ENCODE results near the gene HOXC9.

The HOXC9 gene

DNA sequence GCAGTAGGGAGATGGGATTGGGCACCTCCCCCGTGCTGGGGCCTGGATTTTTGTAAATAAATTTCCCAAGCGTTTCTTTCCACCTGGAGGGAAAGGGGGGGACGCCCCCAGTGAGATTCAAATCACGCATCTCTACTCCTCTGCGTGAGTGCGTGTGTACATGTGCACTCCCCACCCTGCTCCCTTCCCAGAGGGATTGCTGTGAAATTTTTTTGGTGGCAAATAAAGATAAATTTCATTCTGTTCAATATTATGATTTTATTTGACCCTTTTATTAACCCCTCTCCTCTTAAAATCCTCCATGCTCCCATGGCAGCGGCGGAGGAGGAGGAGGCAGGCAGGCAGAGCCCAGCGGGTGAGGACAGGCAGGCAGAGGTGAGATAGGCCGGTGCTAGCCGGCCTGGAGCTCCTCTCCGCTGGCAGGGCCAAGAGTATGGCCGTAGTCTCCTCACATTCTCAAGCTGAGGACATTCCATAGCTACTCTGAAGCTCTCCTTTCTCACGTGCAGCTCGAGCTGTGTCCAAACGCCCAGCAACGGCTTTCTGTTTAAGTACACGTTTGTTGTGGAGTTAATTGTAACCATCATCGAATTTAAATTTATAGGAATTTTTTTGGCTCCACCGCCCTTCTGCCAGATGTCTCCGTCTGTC, 23.7 kb upstream of the HOXC9 start:
- FAIRE-seq = no peak

DNA sequence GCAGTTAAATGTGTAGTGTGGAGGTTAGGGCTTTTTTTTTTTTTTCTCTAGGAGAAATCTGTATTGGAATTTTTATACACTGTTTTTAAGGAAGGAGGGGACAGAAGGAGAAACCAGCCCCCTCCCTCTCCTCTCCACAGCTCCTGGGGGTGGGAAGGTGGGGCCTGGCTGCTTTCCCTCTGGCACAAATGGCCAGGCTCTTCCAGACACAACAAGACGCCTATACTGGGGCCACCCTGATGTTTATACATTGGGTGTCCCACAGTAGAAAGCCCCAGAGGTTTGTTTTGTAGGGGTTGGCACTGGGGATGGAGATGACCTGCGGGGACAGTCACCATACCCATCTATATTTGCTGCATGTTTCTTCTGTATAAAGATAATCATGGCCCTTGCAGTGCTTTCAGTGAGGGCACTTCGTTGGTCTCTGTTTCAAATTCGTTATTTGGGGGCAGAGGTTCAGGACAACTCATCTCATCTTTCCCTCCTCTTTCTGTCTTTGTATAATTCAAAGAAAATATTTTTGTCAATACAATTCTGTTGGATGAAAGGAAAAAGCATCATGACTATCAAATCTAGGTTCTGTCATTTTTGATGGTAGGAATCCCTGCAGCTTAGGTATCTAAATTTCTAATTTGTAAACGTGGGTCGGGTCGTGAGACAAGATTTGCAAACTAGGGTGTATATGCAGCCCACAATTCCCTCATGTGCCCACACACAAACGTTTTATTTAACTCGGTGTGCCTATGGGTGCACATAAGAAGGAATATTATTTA, 23.0 kb upstream of the HOXC9 start:
- FAIRE-seq = no peak

DNA sequence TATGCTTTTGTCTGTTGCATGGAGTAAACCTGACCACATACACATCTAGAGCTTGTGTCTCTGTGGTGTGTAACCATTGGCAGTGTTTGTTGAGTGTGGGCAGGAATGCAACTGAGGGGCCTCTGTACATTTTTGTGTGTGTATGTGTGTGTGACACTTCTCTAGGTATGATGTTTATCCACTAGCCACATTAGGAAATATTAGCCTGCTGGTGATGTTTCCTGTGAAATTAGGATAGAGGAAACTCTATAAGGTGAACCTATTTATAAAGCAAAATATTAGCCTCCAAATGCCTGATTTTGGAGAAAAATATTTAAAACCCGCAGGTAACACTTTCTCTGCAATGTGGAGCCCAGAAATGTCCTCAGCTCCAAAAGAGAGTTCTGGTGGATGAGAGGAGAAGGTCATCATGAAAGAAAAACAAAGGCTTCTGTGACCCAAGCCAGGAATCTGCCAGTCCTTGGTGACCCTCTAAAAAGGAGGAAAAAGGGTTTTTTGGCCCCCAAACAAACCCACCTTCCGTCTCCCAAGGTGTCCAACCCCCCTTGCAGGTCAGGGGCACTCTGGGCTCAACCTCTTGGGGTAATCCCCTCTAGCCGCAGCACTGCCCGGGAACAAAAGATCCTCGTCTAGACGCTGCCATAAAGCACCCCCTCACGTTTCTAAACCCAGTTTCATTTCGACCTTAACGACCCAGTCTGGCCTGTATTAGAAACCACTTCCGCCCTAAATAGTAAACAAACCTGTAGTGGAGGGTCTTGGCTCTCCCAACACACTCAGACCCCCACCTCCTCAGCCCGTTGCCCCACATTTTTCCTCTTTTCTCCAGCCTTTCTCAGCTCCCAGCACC, 22.1 kb upstream of the HOXC9 start:
- FAIRE-seq = no peak

DNA sequence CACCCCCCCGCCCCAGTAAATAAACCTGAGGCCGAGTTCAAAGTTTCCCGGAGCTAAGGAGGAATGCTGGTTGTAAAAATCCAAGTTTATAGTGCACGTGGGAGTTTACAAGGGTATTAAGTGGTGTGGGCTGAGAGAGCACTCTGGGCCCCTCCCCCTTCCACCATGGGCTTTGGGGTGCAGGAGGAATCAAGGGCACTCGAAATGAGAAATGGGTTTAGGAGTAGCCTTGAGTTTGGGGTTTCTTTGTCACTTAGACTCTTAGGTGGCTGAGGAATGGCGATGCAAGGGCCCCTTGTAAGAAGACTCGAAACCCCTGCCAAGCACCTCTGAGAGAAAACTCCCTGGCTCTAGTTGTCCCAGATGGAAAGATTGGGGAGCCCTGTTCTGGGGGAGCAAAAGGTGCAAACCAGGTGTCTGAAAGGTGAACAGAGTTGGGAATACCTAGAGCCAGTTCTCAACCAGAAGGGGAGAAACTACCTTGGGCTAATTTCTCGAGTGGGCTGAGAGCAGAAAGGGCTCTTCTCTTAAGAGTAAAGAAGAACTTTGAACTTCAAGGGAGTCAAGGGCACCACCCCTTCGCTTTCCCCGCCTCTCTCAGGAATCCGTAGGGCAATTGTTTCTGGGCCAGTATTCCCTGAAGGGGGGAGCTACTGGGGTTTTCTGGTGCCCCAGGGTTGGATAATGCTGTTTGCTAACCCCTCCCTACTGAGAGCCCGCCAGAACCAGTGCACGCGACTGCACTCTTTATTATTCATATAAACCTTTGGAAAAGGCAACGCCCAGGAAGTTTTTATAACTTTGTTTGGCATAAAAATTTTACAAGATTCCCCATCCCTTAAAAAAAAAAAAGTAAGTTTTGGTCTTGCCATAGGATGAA, 21.2 kb upstream of the HOXC9 start:
- FAIRE-seq = no peak

DNA sequence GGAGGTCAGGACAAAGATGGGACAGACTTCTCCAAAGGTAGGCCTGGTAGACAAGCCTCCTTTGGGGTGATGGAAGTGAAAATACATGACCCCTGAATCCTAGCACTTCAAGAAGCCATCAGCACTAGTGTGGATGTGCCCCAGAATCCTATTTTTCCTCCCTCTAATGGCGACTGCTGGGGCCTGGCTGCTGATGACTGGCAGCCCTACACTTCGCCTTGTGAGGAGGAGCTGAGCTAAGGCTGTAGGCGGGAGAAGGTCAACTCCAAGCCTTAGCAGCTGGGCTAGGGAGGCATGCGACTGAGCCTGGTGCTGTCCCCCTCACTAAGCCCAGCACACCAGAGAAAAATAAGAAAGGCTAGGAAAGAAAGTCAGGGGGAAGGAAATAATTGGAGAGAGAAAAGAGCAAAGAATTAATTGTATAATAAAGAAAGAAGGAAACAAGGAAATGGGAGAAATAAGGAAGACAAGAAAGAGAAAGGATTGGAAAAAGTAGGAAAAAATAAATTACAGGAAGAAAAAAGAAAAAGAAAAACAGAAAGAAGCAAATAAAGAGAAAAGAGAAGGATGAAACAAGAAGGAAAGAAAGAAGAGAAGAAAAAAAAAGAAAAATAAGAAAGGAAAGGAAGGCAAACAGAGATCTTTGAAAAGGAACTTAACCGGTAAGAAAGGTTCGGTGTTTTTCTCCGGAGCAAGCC, 19.7 kb upstream of the HOXC9 start:
- FAIRE-seq = no peak

DNA sequence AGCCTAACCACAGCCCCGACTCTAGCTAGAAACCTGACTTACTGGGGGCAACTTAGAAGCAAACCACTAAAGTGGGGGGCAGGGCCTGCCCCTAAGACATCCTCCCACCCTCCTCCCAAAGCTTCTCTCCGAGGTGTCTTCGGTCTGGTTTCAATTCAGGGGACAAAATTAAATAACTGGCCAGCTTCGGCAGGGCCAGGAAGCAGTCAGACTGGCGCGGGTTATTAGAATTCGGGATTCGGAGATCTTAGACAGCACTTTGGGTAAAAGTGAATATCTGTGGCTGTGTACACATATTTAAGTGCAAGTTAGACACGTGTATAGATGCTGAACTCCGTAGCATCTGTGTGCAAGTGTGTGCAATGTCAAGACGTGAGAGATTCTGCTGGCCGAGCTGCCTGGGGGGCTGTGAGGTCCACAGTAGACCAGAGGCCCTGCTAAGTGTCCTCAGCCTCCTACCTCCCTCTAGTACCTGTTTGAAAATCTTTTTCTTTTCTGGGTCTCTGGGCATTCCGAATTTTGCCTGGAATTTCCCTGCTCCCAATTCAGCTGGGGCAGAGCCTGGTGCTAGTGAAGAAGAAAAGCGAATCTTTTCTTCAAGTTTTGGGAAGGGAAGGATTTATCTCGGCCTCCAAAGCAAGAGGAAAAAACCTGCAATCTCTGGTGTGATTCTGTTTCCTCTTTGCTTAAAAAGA, 19.0 kb upstream of the HOXC9 start:
- no peak for FAIRE-seq

DNA sequence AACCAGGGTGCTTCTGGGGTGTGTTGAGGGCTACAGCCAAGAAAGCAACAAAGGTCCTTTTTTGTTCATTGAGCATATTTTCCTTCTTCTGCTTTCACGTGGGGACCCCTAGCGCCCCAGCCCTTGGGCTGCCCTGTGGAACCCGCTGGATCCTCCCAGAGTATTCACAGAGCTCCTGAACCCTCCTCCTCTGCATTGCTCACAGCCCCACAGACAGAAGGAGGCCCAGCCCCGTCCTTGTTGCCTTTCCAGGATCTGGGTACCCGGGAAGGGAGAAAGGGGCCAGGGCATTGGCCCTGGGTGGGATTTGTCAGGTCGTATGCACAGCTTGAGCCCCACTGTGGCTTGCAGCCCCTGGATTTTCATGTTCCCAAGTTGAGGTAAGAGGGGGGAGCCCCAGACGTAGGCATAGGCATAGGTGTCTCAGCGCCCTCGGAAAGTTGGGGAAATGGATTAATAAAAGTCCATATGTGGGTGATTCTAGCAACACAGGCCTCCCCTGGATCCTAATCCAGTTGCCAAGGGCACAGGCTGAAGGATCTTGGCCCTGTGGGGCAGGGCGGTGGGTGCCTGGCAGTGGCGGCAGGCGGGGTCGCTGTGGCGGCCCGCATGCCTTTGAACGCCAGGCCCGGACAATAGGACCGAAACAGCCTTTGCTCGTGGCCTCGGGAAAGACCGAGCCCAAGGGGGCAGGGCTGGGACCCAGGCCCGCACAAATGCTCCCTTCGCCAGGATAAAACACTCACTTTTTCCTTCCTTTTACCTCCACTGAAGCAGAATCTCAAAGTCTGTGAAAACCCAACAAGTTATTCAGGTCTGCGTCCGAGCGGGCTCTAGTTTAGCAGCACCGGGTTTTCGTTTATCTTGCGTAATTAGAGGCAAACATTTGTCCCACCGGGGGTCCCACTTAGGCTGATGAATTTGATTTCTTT, 18.1 kb upstream of the HOXC9 start:
- FAIRE-seq = no peak

DNA sequence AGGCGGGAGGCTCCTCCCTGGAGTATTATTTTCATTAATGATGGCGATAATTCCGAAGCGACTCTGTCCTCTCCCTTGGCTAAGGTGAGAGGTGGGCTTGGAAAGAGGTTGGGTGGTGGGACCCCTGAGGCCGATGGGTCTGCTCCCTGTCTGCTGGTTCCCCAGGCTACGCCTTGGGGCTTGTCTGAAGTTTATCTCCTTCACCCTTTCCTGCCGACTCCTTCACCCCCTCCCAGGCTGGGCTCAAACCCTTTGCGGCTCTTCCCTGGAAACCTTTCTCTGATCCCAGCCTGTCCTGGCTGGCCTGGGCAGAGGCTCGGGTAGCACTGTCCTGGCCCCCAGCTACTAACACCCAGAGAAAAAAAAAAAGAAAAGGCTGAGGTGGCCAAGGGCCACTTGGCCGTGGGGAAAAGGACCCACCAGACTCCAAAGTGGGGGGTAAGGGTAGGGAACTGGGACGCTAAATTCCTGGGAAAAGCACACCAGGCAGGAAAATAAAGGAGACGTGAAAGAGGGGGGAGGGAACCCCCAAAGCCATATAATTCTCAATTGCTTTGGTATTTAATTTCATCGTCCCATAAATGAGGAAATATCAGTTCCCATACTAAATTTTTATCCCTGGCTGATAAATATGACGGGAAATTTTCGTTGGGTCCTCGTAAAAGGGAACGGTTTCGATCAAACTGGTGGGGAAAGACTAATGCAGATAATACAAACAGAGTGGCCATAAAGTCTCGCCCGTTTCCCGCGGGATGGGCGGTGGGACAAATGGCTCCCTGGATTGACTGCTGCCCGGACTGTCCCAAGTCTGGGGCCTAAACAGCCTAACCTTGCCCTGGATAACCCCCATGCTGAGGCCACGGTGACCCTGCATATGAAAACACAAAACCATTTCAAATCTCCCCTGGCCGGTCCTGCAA, 17.1 kb upstream of the HOXC9 start:
- FAIRE-seq = no peak

DNA sequence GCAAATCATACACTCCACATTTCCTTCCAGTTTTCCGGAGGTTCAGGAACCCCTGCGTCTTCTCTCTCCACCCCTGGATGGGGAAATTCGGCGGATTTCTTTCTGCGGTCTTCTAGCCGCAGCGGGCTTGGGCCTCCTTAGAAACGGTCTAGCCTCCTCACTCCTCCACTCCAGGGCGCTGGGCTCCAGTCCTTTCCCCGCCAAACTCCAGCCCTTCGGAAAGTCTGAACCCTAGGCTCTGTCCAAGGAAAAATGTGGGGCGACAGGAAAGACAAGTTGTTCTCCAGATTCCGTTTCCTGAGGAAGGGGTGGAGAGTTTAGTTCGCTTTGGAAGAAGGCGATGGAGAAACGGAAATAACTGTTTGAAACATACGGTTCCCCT, 16.4 kb upstream of the HOXC9 start:
- no peak for FAIRE-seq

DNA sequence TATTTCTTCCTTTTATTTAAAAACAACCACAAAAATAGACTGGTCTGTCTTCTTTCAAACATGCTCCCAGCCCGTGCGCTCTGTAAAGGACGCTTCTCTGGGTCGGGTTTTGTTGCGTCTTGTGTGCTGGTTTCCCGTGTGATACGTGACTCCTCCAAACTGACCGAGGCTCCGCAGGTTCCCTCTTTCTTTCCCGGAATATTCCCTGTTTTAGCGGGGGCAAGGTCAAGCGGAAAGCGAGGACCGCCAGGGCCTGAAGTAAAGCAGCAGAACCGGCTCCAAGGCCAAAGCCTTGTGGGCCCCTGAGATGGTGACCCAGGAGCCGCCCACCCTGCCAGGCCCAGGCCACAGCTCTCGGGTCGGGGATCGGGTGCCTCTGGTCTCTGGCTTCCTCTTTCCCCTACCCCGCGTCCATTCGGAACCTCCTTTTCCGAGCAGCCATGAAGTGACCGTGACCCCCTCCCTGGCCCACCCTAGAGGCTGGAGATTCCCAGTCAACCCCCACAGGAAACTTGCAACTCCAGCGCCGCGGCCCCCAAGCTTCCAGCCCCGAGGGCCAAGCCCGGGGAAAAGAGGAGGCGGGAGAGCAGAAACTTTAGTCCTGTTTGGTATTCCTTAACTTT, 15.9 kb upstream of the HOXC9 start:
- no peak for FAIRE-seq

DNA sequence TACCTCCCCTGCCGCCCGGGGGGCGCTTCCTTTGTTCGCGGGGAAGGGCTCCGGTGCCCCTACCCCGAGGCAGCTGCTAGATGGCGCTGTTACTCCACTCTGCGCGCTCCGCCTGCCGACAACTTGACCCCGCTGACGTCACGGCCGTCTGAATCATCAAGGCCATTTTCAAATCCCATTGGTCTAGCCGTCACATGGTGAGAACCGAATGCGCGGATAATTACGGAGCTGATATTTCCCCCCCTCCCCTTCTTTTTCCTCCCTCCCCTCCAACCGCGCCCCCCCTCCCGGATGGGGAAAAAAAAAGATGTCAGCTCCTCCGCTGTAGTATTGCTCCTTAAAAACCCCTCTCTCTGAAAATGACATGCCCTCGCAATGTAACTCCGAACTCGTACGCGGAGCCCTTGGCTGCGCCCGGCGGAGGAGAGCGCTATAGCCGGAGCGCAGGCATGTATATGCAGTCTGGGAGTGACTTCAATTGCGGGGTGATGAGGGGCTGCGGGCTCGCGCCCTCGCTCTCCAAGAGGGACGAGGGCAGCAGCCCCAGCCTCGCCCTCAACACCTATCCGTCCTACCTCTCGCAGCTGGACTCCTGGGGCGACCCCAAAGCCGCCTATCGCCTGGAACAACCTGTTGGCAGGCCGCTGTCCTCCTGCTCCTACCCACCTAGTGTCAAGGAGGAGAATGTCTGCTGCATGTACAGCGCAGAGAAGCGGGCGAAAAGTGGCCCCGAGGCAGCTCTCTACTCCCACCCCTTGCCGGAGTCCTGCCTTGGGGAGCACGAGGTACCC, 14.9 kb upstream of the HOXC9 start, which contains the start of gene HOXC10:
HOXC10 (plus strand) TSS at position 246 of the 791 bp plus-strand sequence; CDS start at position 360, 114 bp downstream.
- peak; percentile 87 for FAIRE-seq

DNA sequence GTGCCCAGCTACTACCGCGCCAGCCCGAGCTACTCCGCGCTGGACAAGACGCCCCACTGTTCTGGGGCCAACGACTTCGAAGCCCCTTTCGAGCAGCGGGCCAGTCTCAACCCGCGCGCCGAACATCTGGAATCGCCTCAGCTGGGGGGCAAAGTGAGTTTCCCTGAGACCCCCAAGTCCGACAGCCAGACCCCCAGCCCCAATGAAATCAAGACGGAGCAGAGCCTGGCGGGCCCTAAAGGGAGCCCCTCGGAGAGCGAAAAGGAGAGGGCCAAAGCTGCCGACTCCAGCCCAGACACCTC, 14.3 kb upstream of the HOXC9 start:
- no peak for FAIRE-seq

DNA sequence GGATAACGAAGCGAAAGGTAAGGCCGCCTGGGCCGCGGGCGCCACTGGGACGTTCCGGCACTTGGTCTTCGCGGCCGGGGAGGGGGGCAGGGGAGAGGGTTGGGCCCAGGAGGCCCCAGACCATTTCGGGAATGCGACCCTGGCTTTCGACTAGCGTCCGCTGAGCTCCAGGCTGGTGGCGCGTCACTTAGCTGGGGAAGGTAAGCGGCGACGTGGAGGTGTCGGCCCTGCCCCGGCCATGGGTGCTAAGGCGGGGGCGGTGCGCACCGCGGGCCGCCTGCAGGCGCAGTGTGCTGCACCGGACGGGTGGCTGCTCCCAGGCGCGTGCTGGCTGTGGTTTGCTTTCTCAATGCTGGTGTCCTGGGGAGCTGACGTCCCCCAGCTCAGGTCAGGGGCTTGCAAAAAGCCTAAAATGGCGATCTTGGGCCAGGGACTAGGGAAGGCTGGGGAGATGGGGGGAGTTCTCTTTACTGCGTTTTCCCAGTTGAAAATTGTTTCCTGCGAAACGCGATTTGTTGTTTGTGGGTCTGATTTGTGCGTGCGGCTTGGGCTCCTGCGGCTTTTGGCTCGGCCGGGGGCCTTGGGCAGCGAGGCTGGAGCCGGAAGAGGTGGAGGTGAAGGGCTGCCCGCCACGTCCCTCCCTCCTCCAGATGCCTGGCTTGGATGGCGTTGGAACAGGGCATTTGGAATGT, 13.8 kb upstream of the HOXC9 start:
- FAIRE-seq = no peak

DNA sequence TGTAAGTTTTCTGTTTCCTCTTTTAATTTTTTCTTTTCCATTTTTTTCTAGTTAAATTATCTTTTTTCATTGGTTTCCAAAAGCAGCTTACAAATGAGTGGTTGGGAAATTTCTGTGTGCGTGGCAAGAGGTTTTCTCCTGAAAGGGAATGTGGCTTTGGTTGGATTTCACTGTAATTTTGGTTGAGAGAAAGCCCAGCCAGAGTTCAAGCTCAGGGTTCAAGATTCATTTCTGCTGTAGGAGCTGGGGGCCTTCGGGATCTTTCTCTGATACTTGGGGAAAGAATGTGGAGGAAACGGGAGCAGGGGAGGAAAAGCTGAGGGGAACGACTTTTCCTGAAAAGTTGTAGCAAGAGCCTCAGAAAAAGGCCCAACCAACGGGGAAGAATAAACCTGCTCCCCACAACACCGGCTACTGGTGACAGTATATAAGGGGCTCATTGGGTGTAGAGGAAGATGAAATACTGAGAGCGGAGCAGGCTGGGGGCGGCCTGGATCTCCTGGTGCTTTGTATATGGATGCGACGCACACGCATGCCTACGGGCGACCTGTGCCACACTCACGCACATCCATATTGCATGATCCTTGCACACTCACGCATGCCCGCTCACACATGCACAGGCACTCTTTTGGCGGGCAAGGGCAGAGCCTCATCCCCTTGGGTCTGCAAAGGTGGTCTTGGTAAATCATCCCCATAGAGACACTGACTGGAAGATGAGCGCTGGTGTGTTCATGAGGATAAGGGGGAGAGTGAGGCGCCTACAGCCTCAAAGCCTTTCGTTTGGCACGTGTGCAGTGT, 13.1 kb upstream of the HOXC9 start:
- no peak for FAIRE-seq

DNA sequence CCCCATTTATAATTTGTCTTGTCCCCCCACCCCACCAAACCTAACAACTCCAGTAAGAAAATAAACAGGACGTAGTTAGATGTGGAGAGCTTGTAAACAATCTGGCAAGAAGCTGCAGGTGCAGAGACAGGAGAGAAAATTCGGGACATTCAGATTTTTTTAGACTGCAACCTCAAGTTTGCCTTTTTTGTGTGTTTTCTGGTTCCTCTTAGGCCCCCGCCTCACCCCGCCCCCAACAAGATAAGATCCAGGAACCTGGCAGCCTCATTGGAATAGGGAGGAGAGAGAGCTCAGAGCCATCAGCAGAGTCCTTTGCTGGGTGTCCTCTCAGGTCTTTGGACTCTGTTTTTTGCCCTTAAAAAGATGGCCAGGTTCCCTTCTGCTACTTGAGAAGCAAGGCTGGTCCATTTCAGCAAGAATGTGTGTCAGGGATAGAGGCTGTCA, 12.2 kb upstream of the HOXC9 start:
- FAIRE-seq = no peak

DNA sequence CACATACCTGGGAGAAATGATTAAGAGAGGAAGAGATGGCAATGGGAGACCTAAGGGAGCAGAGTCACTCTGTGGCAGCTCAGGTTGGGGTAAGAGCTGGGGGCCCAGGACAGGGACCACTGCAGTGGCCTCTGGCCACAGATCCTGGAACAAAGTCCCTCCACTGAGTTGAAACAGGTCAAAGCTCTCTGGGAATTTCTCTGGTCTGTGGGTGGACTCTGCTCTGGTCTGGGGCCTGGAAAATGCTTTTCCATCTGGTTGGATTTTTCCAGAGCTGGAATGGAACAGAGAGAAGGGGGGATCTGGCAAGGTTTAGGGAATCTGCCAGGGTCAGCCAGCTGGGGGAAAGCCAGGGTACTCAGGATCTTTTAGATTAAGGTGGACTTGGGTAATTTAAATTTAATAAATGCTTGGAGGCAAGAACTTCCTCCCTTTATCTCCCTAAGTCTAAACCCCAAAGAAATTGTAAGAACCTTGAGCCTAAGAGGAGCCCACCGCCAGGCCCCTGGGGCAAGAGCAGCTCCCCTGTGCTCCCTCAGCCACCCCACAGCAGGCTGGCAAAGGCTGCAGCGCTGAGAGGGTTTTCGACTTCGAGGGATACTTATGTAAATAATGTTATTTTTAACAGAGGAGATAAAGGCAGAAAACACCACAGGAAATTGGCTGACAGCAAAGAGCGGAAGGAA, 11.3 kb upstream of the HOXC9 start:
- FAIRE-seq = no peak

All from A204.1 (cell line).